Ishikawa (cell line): ENCODE measurements around the gene COMMD6.

Experiments used
- CEBPB ChIP-seq: IDR thresholded peaks from 2 replicates; pipeline ENCODE4 v1.6.1; 2012
- EP300 ChIP-seq: IDR thresholded peaks from 2 replicates; pipeline ENCODE4 v1.6.1; 2012; ENCODE audit warnings: borderline replicate concordance
- REST ChIP-seq: IDR thresholded peaks from 2 replicates; pipeline ENCODE4 v1.6.1; 2012; ENCODE audit warnings: low read depth, mild to moderate bottlenecking
- TEAD4 ChIP-seq: IDR thresholded peaks from 2 replicates; pipeline ENCODE4 v1.6.1; 2012

- TF ChIP-seq CEBPB, result peak; percentile 17; the same call in 1 of the 2 replicates
- TF ChIP-seq EP300, result no peak
- no peak for TF ChIP-seq REST
- TF ChIP-seq TEAD4, result no peak
These were observed 7.2 kb upstream of the COMMD6 start for GRCh38 chr13:75544681-75545330.
